ENCODE data around the gene DSCAM.

The DSCAM gene

DNA sequence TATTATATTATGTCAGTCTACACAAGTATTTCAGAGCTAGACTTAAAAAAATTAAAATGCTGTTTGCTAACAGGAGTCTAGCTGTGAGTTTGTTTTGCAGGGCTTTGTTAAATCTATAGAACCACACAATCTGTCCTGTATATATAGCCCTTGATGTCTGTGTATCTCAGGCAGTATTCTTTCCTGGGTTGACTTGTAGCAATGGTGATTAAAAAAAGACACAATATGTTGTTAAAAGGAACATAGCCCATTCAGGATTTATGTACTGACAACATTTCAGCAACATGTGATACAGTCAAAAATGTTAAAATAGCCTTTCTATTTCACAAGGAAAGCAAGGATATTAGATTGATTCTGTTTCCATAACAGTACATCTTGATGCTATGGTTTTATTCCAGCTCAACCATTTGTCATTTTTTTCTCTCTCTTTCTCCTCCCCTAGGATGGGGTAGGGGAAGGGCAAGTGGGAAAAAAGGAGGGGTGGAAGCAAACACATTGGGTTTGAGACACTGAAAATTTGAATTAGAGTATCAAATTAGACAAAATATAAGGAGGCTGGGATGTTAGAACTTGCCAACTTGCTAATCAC, 139.2 kb downstream of the DSCAM start:
- DNase-seq (ENCODE audit: low read depth in 2 of 2): no peak

DNA sequence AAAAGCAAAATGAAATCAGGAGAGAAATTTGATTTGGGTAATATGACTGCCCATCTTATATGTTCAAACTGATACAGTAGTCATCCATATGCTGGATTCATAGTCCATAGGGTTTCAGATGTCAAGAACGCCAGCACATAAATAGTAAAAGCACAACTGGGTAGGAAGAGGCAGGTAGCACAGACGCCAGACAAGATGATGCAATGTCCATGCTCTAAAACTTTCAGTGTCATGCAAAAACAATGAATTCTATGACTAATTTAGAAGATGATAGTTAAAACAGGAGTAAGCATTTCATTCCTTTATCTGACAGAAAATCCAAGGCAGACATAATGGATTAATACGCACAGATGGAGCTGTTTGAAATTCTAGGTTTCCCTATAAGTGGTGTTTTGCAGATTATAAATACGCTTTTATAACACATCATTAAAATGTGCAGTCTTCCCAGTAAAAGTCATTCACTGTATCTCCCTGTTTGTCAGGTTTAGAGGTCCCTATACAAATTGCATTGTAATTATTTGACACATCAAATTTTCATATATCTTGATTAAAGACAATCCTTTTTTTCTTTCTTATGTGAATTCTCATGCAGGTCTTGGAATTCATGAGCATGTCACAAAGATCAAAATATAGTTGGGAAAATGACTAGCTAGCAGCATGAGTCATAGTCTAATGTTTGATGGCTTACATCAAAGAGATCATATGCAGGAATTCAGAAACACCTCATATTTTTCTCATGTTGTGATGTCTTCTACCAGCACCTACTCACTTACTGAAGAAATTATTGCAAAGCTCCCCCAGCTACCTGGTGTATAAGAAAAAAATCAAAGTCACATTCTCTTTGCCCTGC, 139.9 kb downstream of the DSCAM start:
- DNase-seq (ENCODE audit: low read depth in 2 of 2): no peak

DNA sequence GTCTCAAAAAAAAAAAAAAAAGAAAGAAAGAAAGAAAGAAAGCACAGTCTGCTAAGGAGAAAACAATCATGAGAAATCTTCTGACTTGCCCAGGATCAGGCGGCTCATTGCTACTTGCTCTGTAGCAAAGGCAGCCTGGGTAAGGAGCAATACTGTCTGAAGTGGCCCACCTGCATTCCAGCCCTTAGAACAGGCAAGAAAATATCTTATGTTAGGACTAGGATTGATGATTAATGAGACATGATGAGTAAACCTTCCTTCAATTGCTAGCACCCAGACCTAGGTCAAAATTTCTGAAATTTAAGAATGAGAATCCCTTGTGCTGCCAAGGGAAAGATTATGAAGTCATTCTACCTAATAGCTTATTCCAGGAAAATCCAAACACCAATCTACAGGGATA, 140.8 kb downstream of the DSCAM start:
- DNase-seq (ENCODE audit: low read depth in 2 of 2): no peak

DNA sequence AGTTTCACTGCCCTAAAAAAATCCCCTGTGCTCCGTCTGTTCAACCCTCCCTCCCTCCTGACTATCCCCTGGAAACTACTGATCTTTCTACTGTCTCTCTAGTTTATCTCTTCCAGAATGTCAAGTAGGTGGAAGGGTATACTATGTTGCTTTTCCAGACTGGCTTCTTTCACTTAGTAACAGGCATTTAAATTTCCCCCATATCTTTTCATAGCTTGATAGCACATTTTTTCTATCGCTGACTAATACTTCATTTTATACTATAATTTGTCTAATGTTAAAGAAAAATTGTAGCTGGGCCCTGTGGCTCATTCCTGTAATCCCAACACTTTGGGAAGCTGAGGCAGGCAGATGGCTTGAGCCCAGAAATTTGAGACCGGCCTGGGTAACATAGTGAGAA, 142.8 kb downstream of the DSCAM start:
- DNase-seq (ENCODE audit: low read depth in 2 of 2): no peak

DNA sequence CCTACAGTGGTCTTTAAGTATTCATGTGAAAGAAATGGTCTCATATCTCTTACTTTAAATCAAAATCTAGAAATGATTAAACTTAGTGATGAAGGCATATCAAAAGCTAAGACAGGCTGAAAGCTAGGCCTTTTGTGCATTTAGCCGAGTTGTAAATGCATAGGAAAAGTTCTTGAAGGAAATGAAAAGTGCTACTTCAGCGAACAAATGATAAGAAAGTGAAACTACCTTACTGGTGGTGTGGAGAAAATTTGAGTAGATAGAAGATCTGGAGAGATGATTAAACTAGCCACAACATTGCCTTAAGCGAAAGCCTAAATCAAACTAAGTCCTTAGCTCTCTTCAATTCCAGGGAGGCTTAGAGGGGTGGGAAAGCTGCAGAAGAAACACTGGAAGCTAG, 147.6 kb downstream of the DSCAM start:
- no peak for DNase-seq (ENCODE audit: low read depth in 2 of 2)

DNA sequence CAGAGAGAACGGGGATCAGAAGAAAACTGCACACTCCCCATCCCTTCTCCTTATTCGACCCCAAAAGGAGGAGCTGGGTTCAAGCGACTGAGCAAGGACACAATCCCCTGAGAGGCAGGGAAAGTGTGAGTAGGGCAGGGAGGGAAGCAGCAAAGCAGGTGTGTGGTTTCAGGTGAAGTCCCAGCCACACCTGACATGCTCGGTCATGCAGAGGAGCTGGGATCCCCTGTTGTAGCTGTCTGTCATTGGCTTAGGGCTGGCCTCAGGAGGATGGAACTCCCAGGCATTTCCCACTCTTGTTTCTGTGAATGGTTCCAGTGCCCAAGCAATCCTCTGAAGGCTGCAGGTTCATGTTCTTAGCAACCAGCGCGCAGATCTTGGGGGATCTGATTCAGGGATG, 150.7 kb downstream of the DSCAM start:
- no peak for DNase-seq (ENCODE audit: low read depth in 2 of 2)

DNA sequence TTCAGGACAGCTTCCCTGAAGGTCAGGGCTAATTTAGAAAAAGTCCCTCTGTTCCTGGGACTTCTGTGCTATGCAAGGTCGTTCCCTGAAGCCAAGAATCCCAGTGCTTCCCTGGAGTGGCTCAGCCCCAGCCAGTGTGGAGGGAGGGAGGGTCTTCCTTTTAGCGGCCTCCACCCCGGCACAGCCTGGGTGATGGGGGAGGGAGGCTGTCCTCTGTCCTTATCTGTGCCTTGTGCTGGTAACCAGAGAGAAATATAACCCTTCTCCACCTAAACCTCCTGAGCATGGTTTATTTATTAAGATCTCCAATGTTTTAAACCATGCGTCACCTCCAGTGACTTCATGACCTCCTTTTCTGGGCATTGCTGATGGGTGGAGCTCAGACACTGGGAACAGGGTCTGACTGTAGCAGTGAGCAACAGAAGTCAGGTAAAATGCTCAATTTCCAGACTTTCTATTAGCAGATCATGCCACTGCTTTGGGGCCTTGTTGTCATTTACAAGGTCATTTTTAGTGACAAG, 157.1 kb downstream of the DSCAM start:
- DNase-seq (ENCODE audit: low read depth in 2 of 2): no peak

DNA sequence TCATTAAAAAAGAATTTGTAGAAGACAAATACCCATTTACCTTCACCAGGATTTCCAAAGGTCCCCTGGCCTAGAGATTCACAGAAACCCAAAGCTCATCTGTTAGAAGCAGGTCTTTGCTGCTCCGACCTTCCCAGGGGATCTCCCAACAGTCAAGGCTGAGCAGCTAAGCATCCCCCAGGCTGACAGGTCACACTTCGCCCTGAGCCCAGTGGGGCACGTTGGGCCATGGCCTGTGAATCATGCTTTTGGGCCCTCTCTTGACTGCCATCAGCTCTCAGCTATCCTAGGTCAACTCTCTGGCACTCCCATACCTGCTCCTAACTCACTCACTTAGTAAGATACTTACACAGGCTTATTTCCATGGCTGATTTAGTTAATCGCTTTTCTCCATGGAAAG, 157.7 kb downstream of the DSCAM start:
- no peak for DNase-seq (ENCODE audit: low read depth in 2 of 2)

DNA sequence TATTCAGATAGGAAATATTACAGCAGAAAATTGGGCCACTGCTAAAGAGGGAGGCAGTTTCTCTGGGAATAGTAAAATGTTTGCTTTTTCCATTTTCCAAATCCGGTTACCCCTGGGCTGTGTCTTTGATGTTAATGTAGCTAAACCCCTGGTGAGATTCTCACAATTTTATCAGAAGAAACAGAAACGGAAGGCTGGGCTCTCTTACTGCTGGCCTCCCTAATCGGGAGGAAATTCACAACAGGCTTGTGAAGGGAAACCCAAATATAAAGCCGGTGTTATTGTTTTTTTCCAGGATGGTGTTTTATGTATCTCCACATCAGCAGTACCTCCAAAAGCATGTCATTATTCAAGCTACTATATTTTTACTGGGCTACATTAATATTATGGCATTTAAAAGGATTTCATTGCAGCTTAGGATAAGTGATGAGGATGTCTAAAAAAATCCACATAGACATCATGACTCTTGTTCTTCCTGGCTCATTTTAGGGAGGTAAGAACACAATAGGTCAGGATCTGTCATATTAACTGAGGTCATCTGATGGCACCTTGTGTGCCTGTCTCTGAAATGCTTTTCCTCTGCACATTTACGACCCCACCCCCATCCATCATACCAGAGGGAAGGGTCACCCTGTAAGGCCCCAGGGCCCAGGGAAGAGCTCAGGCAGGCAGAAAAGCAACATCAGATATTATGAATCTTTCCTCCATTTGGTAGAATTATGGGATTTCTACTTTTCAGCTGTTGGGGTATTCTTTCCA, 158.7 kb downstream of the DSCAM start:
- DNase-seq (ENCODE audit: low read depth in 2 of 2): no peak

DNA sequence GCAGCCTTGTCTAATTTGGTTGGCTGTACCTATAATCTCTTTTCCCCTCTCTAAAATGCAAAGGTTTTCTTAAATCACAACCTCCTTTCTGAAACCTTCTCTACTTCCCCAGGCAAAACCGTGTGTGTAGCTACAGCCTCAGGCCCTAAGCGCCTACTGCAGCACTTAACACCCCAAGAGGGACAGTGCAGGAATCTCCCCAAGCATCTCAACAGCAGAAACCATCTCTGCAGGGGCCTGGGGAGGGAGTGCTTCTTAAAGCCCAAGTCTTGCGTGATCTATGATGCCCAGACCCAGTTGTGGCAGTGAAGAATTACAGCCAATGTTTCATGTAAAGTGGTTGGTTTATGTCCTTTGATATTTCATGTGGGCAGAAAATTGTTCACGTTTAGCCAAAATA, 159.3 kb downstream of the DSCAM start:
- DNase-seq (ENCODE audit: low read depth in 2 of 2): no peak

DNA sequence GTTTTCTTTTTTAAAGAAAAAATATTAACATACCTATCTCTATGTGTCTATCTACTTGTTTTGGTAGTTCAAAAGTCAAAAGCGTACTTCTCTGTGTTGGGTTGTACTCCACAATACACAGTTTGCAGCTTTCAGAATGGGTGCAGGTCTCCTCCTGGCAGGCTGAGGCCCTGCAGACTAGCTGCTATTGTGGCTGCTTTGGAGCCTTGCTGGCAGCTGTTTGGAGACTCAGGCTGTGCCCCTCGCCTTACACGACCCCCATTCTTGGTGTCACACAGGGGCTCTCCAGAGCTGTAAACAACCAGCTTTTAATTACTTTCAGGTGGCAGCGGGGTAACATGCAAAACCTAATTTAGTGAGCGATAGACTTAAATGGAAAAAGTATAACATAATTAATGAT, 160.4 kb downstream of the DSCAM start:
- DNase-seq (ENCODE audit: low read depth in 2 of 2): no peak

DNA sequence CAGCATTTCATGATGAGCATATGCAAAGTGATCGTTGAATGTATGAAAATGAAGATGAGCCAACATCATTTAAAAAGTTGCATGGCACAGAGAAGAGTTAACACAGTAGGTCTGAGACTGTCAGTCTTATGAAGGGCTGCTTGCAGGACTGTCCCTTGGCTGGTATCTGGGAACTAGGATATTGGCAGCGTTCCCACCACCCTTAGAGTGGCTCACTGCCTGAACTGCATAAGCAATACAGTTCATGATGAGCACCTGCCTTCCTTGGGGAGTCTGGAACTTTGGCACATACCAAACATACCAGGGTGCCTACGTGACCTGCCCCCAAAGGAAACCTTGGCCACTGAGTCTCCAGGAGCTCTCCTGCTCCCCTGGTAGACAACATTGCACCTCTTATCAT, 161.8 kb downstream of the DSCAM start:
- no peak for DNase-seq (ENCODE audit: low read depth in 2 of 2)

DNA sequence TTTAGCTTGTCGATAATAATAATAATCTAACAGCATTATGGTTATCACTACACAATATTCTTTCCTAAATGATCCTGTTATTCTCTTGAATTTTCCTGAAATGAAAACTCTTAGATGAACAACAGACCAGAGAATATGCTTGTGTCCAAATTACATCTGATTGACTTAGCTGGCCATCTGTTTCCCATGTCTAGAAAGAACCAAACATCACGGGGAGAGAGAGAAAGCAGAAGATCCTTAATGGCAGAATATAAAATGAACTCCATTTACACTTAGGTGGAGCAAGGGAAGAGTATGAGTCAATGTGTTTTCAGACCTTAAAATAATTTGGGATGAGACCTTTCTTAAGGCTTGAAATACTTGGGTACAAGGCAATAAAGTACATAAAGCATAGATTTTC, 162.2 kb downstream of the DSCAM start:
- DNase-seq (ENCODE audit: low read depth in 2 of 2): no peak

DNA sequence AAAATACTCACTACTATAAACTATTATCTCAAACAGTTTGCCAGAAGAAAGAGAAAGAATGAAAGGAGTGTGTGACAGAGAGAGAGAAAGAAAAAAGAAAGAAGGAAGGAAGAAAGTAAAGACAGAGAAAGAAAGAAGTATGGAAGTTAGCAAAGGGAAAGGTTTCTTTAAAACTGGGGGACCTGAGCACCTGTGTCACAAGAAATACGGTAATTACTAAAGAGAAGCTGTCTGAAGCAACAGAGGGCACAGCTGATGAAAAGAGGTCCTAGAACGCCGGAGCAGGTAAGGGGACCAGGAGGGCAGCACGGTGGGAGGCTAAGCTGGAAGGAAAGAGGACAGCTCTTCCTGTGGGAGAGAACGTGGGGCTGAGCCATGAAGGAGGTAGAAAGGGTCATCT, 163.6 kb downstream of the DSCAM start:
- no peak for DNase-seq (ENCODE audit: low read depth in 2 of 2)

DNA sequence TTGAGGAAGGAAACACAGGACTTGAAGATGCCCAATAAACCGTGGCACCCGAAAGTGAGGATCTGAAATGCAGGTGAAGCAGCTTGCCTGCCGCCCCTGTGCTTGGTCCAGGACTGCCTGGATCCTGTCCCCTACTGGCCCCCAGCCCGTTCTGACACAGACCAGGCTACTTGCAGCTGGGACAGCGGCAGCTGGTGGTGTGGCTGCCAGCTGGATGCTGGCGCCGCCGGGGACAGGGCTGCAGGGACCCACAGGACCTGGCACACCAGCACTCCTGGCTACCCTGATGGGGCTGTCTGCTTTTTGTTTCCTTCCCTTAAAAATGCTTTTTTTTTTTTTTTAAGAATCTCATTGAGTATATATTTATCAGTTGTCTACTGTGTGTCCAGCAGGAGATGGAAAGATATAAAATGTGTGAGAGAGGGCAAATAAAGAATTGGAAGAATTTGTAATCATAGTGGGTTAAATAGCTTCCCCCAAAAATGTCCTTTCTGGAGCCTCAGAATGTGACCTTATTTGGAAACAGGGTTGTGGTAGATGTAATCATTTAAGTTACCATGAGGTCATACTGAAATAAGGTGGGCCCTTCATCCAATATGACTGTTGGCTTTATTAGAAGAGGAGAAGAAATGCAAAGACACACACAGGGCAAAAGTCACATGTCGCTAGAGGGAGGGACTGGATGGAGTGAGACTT, 165.6 kb downstream of the DSCAM start:
- no peak for DNase-seq (ENCODE audit: low read depth in 2 of 2)

DNA sequence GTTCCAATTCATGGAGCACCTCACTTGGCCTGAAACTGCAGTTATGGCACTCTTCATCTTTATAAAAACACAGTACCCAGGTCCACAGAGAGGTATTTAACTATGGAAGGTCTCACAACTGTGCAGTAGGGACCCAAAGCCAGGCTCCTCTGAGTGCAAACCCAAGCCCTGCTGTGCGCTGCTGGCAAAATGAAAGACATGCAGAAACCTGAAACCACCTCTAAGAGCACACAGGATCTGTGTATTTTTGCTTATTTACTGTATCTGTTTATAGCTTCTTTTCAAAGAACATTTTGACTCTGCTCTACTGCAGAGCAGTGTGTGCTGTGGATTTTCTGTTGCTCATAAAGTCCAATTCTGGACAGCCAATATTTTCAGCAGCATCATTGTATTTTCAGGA, 166.6 kb downstream of the DSCAM start:
- DNase-seq (ENCODE audit: low read depth in 2 of 2): no peak

DNA sequence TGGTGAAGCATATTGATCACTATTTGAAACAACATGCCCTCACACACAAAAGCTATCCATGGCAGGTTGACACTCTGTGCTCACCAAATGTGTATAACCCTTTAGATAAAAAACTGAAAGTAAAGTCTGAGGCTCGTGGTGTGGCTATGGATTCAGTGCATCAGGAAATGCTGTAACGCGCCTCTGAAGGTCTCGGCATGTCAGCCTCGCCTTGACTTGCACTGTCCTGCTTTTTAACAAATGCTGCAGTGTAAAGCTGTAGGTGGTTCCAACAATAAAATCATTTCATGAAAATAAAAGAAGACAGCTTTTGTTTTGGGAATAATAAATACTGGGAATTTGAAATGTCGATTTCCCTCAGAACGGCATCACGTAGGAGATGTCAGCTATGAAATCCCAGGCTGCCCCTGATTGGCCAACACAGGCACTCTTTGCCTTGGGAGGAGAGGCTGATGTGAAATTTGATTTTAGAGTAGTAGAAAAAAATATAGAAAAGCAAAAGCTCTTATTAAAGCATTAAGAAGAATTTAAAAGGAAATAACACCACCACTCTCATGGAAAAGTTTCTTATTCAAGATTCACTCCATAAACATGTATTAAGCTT, 168.2 kb downstream of the DSCAM start:
- no peak for DNase-seq (ENCODE audit: low read depth in 2 of 2)

DNA sequence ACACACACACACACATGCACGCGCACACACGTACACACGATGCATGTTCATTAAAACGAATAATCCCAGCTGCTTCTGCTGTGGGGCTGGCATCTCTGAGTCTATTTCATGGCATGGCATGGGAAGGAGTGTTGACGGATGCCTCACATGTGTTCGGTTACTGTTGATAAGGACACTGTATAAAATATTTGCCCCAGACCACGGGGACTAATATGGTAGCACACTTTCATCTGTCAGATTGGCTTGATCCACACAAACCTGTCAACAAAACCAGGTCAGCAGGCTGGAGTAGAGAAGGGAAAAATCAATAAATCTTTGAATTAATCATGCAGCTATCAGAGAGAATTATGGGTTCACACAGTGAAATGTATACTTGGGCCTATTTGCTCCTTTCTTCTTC, 171.9 kb downstream of the DSCAM start:
- DNase-seq (ENCODE audit: low read depth in 2 of 2): no peak

DNA sequence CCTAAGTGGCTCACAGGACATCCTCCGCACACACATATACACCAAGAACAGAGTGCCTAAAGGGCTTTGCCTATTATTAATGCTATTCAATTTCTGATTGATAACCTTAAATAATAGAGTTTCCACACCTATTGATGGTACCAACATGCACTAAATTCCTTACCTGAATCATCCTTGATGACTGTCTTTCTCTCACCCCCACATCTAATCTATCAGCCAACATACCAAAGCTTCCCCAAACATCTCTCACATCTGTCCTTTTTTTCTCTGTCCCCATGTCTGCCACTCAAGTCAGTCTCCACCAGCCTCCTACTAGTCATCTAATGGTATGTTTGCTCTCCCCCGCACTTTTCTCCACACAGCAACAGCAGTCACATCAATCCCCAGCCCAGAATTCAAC, 174.4 kb downstream of the DSCAM start:
- DNase-seq (ENCODE audit: low read depth in 2 of 2): no peak

DNA sequence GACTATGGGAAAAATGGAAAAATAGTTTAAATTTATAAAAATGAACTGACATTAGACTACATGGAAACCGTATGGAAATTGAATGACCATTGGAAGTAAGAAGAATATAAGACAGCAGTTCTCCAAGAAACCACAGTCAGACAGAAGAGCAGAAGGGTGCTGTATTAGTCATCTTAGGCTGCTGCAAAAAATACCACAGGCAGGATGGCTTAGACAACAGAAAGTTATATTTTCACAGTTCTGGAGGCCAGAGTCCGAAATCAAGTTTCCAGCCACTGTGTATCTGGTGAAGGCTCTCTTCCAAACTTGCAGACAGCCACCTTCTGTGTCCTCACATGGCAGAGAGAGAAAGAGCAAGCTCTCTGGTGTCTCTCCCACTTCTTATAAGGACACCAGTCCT, 175.2 kb downstream of the DSCAM start:
- no peak for DNase-seq (ENCODE audit: low read depth in 2 of 2)

DNA sequence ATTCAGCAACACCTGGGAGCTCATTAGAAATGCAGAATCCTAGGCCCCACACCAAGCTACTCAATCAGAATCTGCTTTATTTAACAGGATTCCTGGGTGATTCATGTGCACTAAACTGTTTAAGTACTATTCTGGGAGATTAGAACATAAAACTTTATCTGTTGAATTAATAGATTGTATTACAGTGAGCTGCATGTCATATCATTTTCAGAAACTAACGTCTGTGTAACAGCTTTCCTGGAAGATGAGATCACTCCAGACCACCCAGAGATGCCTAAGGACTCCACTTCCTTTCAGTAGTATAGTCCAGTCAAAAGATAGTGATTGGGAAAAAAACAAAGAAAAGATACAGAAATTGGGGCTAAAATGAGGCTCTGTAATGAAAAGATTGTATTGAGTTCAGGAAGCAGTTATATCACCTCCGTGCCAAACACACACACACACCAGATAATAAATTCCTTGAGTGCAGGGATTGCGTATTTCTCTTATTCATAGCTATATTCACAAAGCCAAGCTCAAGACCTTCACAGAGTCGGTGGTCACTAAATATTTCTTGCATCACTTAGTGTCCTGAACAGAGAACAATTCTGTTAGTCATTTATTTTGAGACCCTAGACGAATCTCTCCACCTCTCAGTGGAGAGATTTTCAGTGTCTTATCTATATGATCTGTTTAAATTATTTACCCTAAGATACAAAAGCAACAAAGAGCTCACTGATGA, 178.2 kb downstream of the DSCAM start:
- DNase-seq (ENCODE audit: low read depth in 2 of 2): peak; percentile 32 to 41
